Left renal cortex interstitium (tissue), 4 donors: ENCODE measurements around the gene SYNGR4. TPM values are rescaled to one million over a fixed set of nuclear protein-coding genes. Genes with fewer than 3 reads are reported as not detected.
"Not testable (repeated sequence)": the region's sequence is repeated elsewhere in the genome, so short reads cannot be mapped to it uniquely, and the experiment has no call there.

Experiments
- DNase-seq, 4 donors: peaks; one replicate each; pipeline ENCODE4 v3.0.0-alpha.2; 2013; ENCODE audit warnings: low read depth in 4 of 4, low spot score in 2 of 4, missing footprints in 1 of 4
- polyA plus RNA-seq, 4 donors: library from polyadenylated mRNA; unstranded; fragments of 120-200 nt; gene quantifications; one replicate each; pipeline ENCODE4 v1.2.1, GENCODE V29; 2013; ENCODE audit not compliant: insufficient read length in 4 of 4

Gene SYNGR4
- polyA plus RNA-seq, result under 1 TPM; 0.33 to 0.64 (median 0.60) TPM

GRCh38 chr19:48363810-48364597 lies at the start of gene SYNGR4, which contains the start of gene TMEM143:
Gene SYNGR4 (plus strand): TSS chr19:48364367. CDS start chr19:48365843, 1,476 bp downstream.
Gene TMEM143 (minus strand): TSS chr19:48363940. CDS start chr19:48363920, 20 bp downstream.
- peak; percentile 97 to 100 (median 100) for DNase-seq

- DNase-seq, result no peak
Observed at GRCh38 chr19:48315712-48316111, 48.5 kb upstream of the SYNGR4 start.

GRCh38 chr19:48317708-48317960 lies 46.5 kb upstream of the SYNGR4 start:
- not testable (repeated sequence) for DNase-seq

- DNase-seq, result no peak
Observed at GRCh38 chr19:48318286-48318987, 45.7 kb upstream of the SYNGR4 start.

GRCh38 chr19:48319647-48320541 lies 44.3 kb upstream of the SYNGR4 start:
- no peak for DNase-seq

- DNase-seq, result peak in 2 of 4 donors; percentile 85 to 88
Observed at GRCh38 chr19:48321372-48321621, 42.9 kb upstream of the SYNGR4 start.

- DNase-seq, result peak in 2 of 4 donors; percentile 93
Observed at GRCh38 chr19:48321622-48322591, 42.3 kb upstream of the SYNGR4 start.

- no peak for DNase-seq
Observed at GRCh38 chr19:48325265-48325910, 38.8 kb upstream of the SYNGR4 start, which contains the start of gene EMP3. Gene EMP3 (plus strand): TSS chr19:48325552. CDS start chr19:48326845, 1,293 bp downstream.

GRCh38 chr19:48329167-48329891 lies 34.8 kb upstream of the SYNGR4 start:
- DNase-seq, result no peak

- DNase-seq, result peak in 1 of 4 donors; percentile 84
Observed at GRCh38 chr19:48330012-48330681, 34.0 kb upstream of the SYNGR4 start.

- DNase-seq, result no peak
Observed at GRCh38 chr19:48332351-48332661, 31.9 kb upstream of the SYNGR4 start.

GRCh38 chr19:48332662-48333466 lies 31.3 kb upstream of the SYNGR4 start:
- peak in 2 of 4 donors; percentile 89 to 96 for DNase-seq

- DNase-seq, result peak in 1 of 4 donors; percentile 68
Observed at GRCh38 chr19:48333467-48334384, 30.4 kb upstream of the SYNGR4 start.

GRCh38 chr19:48338253-48338755 lies 25.9 kb upstream of the SYNGR4 start:
- no peak for DNase-seq

GRCh38 chr19:48338802-48339503 lies 25.2 kb upstream of the SYNGR4 start:
- DNase-seq, result no peak

- DNase-seq, result no peak
Observed at GRCh38 chr19:48340995-48341394, 23.2 kb upstream of the SYNGR4 start.
